ENCODE data around the gene INSIG1.

The INSIG1 gene

DNA sequence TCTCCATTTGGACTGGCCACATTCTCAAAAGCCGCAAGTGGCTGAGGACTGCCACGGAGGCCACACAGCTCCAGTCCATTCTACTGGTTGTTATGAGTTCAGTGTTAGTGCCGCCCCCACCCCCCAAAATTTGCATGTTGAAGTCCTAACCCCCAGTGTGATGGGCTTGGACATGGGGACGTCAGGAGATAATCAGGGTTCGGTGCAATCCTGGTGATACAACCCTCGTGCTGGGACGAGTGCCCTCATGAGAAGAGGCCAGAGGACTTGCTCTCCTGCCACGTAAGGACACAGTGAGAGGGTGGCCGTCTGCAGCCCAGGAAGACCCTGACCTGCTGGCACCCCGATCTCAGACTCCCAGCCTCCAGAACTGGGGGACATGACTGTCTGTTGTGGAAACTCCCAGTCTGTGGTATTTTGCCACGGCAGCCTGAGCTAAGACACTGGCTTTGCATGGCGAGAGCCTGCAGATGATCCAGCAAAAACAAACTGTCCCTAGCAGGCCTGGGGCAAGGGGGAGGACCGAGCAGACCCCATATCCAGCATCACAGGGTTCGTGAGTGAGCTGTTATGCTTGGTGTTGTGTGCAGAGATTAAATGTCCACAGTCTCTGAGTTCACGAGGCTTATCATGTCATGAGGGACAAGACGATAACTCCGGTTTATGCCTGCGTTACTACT, 41.5 kb upstream of the INSIG1 start:
- Histone ChIP-seq H4K20me1 (ENCODE audit: insufficient read depth) (no peaks in the 10 kb centered on the region), H3K79me2 (ENCODE audit: insufficient read depth, low read depth) (no peaks in the 10 kb centered on the region), H3K27me3 (ENCODE audit: insufficient read depth, low read depth) (peaks cover 4% of the 10 kb centered on the region; the same call in 1 of the 2 replicates), H3K27ac (no peak overlapping the region), H3K4me2 (no peak overlapping the region), H3K9ac (no peak overlapping the region), H3K4me1 (ENCODE audit: low read depth, poor library complexity, severe bottlenecking) (no peaks in the 10 kb centered on the region), H3K36me3 (ENCODE audit: insufficient read depth) (no peaks in the 10 kb centered on the region), H3K4me3 (IDR thresholded peaks at IDR 0.05; ENCODE audit: insufficient read depth, low read depth, low read length) (no peak overlapping the region), H2AFZ (ENCODE audit: low read depth) (no peak overlapping the region)
- TF ChIP-seq, protein P1, sequence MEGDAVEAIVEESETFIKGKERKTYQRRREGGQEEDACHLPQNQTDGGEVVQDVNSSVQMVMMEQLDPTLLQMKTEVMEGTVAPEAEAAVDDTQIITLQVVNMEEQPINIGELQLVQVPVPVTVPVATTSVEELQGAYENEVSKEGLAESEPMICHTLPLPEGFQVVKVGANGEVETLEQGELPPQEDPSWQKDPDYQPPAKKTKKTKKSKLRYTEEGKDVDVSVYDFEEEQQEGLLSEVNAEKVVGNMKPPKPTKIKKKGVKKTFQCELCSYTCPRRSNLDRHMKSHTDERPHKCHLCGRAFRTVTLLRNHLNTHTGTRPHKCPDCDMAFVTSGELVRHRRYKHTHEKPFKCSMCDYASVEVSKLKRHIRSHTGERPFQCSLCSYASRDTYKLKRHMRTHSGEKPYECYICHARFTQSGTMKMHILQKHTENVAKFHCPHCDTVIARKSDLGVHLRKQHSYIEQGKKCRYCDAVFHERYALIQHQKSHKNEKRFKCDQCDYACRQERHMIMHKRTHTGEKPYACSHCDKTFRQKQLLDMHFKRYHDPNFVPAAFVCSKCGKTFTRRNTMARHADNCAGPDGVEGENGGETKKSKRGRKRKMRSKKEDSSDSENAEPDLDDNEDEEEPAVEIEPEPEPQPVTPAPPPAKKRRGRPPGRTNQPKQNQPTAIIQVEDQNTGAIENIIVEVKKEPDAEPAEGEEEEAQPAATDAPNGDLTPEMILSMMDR (conservative IDR thresholded peaks at IDR 0.05; ENCODE audit: low read depth, low read length) = no peak

DNA sequence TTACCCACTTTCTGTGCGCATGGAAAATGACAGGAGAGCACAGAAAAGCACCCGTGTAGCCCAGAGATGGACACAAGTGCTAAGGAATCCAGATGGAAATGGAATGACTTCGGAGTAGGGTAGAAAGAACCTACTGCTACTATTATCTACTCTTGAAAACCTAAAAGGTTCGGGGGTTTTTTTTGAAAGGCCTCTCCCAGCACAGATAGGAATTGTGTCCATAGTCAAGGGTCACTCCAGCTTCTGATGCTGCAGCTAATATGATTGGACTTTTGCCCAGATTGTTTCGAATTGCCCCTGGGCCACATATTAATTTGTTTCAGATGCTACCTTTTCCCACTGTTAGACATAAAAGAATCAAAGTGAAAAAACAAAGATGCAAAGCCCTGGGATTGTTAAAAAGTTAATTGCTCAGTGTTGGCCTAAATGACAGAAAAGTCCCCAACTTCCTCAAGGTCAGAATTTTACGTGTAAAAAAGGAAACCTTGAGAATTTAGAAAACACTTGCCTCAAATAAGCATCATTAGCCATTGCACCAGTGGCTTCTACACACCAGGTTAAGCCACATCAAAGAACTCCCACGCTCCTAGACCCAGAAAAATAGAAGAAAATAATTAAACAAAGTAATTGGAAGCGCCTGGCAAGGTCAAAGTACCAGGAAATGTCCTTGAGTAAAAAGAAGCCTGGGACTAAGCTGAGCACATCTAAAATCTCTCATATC, 40.8 kb upstream of the INSIG1 start:
- H3K27ac ChIP-seq = no peak overlapping the region

DNA sequence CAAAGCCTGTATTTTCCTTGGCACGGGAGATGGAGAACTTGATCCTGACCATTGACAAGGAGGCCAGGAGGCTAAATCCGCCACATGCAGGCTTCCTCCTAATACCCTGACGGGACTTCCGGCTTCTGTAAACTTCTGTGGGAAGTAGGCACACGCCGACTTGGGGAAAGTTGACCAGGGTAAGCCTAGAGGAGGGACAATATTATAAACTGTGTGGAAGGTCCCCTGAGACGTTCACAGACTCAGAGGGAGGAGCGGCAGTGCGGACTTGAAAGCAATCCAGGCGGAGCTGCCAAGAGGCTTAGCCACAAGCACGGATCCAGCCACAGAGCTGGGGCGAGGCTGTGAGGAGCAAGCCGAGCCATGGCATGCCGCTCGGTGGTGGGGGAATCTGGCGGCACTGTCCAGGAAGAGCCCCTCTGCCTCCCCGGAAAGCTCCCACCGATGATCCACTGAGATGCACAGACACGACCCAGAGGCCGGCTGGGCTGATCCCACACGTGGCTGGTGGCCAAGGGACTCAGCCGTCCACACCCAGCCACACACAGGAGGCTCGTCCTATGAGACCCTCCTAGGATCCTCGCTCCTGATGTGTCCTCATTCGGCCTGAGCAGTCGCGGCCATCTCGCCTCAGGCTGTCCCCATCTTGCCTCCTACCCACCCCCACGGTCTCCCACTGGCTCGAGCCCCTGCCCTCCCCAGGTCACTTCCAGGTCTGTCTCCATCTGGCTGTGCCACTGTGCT, 40.0 kb upstream of the INSIG1 start:
- Histone ChIP-seq H3K27me3 (ENCODE audit: insufficient read depth, low read depth) (peaks cover 4% of the 10 kb centered on the region; the same call in 1 of the 2 replicates), H3K79me2 (ENCODE audit: insufficient read depth, low read depth) (no peaks in the 10 kb centered on the region), H3K27ac (no peak overlapping the region), H2AFZ (ENCODE audit: low read depth) (no peak overlapping the region), H3K4me1 (ENCODE audit: low read depth, poor library complexity, severe bottlenecking) (no peaks in the 10 kb centered on the region), H3K36me3 (ENCODE audit: insufficient read depth) (no peaks in the 10 kb centered on the region), H4K20me1 (ENCODE audit: insufficient read depth) (no peaks in the 10 kb centered on the region), H3K4me3 (IDR thresholded peaks at IDR 0.05; ENCODE audit: insufficient read depth, low read depth, low read length) (no peak overlapping the region), H3K9ac (no peak overlapping the region), H3K4me2 (no peak overlapping the region)
- TF ChIP-seq, protein P1 (conservative IDR thresholded peaks at IDR 0.05; ENCODE audit: low read depth, low read length) = no peak

More for the DNA sequence above, 40.8 kb upstream of the INSIG1 start:
- Histone ChIP-seq H3K27me3 (ENCODE audit: insufficient read depth, low read depth) (peaks cover 4% of the 10 kb centered on the region; the same call in 1 of the 2 replicates), H2AFZ (ENCODE audit: low read depth) (no peak overlapping the region), H4K20me1 (ENCODE audit: insufficient read depth) (no peaks in the 10 kb centered on the region), H3K4me1 (ENCODE audit: low read depth, poor library complexity, severe bottlenecking) (no peaks in the 10 kb centered on the region), H3K79me2 (ENCODE audit: insufficient read depth, low read depth) (no peaks in the 10 kb centered on the region), H3K4me3 (IDR thresholded peaks at IDR 0.05; ENCODE audit: insufficient read depth, low read depth, low read length) (no peak overlapping the region), H3K36me3 (ENCODE audit: insufficient read depth) (no peaks in the 10 kb centered on the region), H3K4me2 (no peak overlapping the region), H3K9ac (no peak overlapping the region)
- TF ChIP-seq, protein P1 (conservative IDR thresholded peaks at IDR 0.05; ENCODE audit: low read depth, low read length) = no peak

- no peak overlapping the region for H3K27ac ChIP-seq
- no peak overlapping the region for H2AFZ ChIP-seq (ENCODE audit: low read depth)
- peaks cover 4% of the 10 kb centered on the region; the same call in 1 of the 2 replicates for H3K27me3 ChIP-seq (ENCODE audit: insufficient read depth, low read depth)
- no peaks in the 10 kb centered on the region for H3K4me1 ChIP-seq (ENCODE audit: low read depth, poor library complexity, severe bottlenecking)
- H3K4me2 ChIP-seq = no peak overlapping the region
- H3K9ac ChIP-seq = no peak overlapping the region
- no peaks in the 10 kb centered on the region for H3K36me3 ChIP-seq (ENCODE audit: insufficient read depth)
- no peaks in the 10 kb centered on the region for H4K20me1 ChIP-seq (ENCODE audit: insufficient read depth)
- TF ChIP-seq, protein P1 (conservative IDR thresholded peaks at IDR 0.05; ENCODE audit: low read depth, low read length) = no peak
- H3K79me2 ChIP-seq (ENCODE audit: insufficient read depth, low read depth) = no peaks in the 10 kb centered on the region
- no peak overlapping the region for H3K4me3 ChIP-seq (IDR thresholded peaks at IDR 0.05; ENCODE audit: insufficient read depth, low read depth, low read length)
Observed at GRCh38 chr7:155258226-155258560, 39.5 kb upstream of the INSIG1 start.
